Hematopoietic multipotent progenitor cell treated with erythropoietin and hydrocortisone succinate and interleukin-3 and kit ligand, for 8 days (in vitro differentiated cells): ENCODE data around the gene LCA5L.

ENCODE experiments used
- DNase-seq: peaks from one replicate; pipeline ENCODE4 v3.0.0-alpha.2; 2015

Gene LCA5L

GRCh38 chr21:39445321-39446269, at the start of gene LCA5L:
LCA5L (minus strand) TSS chr21:39445778; CDS start chr21:39428493, 17,285 bp downstream.
- peak; percentile 89 for DNase-seq

DNA sequence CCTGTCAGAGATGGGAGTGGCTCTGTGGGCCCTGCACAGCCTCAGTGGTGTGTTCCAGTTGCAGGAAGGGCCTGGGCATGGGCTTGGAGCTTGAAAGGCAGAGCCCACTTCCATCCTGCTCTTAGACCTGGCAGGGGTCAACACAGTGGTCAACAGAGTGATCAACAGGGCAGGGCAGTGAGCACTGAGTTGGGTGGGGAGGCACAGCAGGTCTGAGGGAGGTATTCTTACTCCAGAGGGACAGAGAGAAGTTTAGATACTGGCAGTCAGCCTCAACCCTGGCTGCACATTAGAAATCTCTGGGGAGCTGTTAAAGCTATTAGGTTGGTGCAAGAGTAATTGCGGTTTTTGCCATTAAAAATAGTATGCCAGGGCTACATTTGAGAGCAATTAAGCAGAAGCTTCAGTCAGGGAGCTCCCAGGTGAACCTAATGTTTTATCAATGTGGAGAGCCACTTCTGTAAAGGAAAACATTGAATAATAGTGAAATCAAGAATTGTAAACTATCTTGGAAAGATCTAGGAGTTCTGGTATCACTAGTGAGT, 43.9 kb upstream of the LCA5L start:
- no peak for DNase-seq

GRCh38 chr21:39484711-39485276, 39.2 kb upstream of the LCA5L start:
- no peak for DNase-seq

- DNase-seq = no peak
Measured at GRCh38 chr21:39483917-39484316, 38.3 kb upstream of the LCA5L start.

GRCh38 chr21:39481886-39482285, 36.3 kb upstream of the LCA5L start:
- DNase-seq = no peak

- DNase-seq = no peak
Measured at GRCh38 chr21:39480271-39480670, 34.7 kb upstream of the LCA5L start.

DNA sequence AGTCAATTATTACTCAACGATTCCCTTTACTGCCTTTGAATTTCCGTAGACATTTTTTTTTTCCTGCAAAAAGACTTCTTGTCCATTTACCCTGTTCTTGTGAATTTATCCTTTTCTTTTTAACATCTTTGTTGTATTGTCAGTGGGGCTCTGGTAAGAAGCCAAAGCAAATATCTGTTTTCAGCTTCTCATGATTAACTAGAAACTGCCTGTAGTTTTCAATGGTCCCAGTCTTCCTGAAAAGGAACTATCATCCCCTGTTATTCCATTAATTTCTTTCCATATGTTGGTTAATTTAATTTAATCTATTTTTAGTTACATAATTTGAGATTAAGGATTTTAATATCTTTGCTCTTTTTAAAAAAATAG, 34.2 kb upstream of the LCA5L start:
- DNase-seq = no peak

- DNase-seq = no peak
Measured at GRCh38 chr21:39479164-39479813, 33.7 kb upstream of the LCA5L start.

DNA sequence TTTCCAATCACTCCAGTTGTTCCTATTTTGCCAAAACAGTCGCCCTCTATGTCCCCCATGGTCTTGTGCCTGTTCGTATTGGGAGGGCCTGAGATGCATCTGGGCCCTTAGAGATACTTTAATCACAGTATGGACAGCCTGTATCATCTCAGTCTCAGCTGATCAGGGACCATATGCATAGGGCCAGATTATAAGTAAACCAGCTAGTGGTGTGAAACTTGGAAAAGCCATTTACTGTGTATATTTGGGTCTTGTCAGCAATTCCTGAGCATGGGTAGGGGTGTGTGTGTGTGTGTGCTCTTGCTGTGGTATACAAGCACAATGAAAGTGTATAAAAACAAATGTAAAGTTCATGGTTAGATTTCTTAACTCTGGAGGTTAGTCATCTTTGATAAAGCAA, 29.0 kb upstream of the LCA5L start:
- no peak for DNase-seq

DNA sequence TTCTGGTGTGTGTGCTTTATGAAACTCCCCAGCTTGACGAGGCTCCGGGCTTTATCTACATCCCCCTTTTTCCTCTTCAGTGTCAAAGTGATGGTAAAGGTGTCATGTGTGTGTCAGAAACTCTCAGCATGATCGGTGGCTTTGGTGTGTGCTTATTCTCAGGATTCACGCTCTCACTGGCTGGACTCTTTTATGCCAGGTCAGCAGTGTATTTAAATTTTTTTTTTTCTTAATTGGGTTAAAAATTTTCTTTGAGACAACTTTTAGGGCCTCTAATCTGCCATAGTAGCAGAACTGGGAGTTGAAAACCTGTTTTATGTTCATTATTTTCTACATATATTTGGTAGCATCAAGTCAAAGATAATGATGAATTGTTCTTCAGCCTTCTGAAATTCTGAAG, 27.2 kb upstream of the LCA5L start:
- no peak for DNase-seq

GRCh38 chr21:39471598-39471997, 26.0 kb upstream of the LCA5L start:
- no peak for DNase-seq

DNA sequence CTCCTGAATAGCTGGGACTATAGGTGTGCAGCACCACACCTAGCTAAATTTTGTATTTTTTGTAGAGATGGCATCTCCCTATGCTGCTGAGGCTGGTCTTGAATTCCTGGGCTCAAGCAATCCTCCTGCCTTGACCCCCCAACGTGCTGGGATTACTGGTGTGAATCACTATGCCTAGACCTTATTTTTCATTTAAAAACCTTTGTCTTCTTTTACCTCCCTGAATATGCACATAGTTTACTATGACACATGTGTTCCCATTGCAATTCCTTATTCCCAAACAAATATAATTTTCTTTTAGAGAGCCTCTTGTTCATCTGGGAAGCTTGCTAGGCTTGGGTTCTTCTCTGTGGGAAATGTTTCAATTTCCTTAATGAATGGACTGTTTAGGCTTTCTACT, 23.0 kb upstream of the LCA5L start:
- no peak for DNase-seq

- no peak for DNase-seq
Measured at GRCh38 chr21:39467746-39468145, 22.2 kb upstream of the LCA5L start.

- DNase-seq = no peak
Measured at GRCh38 chr21:39466584-39466983, 21.0 kb upstream of the LCA5L start.

- no peak for DNase-seq
Measured at GRCh38 chr21:39463308-39463707, 17.7 kb upstream of the LCA5L start.

DNA sequence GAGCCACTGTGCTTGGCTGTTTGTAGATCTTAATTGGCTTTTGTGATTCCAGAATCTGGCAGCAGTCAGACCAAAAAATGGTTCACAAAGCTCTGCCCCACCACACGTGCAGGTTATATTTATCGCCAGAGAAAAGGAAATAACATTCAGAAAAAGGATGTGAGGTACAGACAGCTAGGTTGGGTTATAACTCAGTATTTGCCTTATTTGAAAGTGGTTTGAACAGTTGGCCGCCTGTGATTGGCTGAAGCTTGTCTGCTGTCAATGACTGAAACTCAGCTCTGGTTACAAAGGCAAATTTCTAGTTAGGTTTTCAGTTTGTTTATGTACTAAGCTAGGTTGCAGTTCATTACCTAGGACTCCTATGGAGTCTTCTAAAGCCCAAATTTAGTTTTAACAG, 15.8 kb upstream of the LCA5L start:
- DNase-seq = no peak

- no peak for DNase-seq
Measured at GRCh38 chr21:39456665-39457064, 11.1 kb upstream of the LCA5L start.

DNA sequence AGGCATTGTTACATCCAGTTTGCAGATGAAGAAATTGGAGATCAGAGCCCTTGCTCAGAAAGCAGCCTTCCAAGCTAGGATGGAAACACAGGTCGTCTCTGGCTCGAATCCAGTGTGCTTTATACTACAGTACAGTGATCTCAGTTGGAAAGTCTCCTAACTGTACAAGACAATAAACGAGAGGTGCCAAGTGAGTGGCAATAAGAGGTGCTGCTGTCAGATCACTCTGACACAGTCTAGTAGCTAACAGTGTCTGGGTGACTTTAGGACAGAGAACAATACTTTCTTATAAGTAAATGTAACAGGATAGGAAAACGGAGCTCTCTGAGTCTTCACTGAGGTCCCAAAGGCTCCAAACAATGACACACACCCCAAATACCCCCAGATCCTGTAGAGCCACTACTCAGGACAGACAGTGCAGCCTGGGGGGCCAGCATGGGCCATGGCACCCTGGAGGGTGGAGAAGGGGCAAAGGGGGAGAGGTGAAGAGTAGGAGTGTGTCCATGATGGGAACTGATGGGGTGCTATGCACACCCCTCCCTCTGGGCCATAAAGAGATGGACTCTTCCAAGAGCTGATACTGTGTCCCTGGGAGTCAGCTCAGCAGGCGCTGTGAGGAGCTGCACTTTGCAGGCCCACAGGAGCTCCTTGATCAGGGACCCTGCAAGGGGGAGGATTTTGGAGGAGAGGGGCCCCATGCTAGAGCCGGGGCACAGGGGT, 9.5 kb upstream of the LCA5L start:
- no peak for DNase-seq

DNA sequence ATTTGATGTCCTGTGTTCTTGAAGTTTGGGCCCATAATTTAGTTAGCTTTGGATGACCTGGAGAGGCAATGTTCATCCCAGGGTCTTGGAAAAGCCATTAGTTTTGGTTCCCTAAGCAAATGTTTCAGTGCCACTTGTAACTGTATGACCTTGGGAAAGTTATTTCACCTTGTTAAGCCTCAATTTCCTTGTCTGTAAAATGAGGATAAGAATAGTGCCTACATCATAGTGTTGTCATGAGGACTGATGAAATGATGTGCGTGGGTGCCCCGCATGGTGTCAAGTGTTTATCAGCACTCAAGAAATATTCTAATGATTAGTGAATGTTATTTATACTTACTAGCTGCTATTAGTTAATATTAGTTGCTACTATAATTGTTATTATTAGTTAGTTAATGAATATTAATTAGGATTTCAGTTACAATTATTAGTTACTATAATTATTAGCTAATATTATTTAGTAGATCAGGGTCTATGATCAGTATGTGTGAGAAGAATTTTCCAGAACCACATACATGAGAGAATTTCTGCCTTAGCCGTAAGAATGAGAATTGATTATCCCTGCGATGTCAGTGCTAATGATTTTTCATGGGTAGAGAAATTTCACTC, 8.1 kb upstream of the LCA5L start:
- no peak for DNase-seq

DNA sequence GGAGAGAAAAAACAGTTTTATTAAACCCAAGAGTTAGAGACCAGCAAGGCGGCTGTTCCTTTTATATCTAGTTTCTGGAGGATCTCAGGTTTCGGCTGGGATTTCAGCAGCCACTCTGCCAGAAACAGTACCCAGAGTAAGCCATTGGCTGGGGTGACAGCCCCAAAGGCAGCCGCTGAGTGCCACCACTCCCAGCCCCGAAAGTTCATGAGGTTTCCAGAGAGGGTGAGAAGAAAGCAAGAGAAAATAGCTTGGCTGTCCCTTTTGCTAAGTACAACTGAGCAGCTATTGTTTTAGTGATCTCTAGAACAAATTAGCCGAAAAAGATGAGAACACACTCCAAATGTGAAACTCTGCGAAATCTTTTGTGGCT, 7.4 kb upstream of the LCA5L start:
- DNase-seq = no peak

DNA sequence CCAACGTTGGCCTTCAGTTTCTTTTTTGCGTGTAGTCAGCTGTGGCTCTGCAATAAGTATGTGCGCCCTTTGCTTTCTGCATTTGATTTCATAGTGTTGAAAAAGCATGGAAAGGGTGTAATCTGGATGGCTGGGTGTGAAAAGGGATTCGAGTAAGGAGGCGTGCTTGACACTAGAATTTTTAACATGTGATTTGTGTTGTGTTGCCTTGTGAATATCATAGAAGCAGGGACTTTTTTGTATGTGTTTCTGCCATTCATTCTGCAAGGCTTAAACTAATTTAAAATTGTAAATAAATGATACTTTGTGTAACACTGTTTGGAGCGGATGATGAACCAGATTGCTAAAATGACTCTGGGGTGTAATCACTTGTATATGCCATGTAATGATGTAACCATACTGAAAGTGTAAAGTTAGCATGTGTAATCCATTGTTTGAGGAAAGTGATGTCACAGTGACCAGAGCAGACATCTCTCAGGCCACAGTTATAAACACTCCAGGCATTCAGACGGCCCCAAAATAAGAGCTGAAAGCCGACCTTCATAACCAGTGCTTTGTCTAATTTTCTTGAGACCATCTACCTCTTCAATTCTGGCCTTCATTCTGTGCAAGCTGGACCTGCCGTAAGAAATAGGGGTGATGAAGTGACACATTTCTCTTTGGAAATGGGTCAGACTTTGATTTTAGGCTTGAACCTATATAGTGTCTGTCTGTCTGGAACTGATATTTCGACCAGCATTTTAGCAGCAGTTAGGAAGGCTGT, 6.8 kb upstream of the LCA5L start:
- no peak for DNase-seq
